Activated CD4-positive, alpha-beta T cell treated with anti-CD3 and anti-CD28 coated beads for 36 hours (primary cell): ENCODE data around the gene CSNK1G2. TPM values are rescaled to one million over a fixed set of nuclear protein-coding genes. Genes with fewer than 3 reads are reported as not detected.

Experiments
- ATAC-seq: fragments of 200-7000 bp; cut with Tn5 transposase; one replicate; pipeline ENCODE4 v1.10.0; 2021; ENCODE audit warnings: mild to moderate bottlenecking, moderate library complexity
- CTCF ChIA-PET: fragments of 350-600 bp; sonication (Branson Sonifier 250); formaldehyde crosslinking; loops from one replicate; lab custom pipeline; 2021; ENCODE audit warnings: antibody characterized with exemption; lab: Charles Lee
- POLR2A ChIA-PET: fragments of 350-600 bp; sonication (Branson Sonifier 250); formaldehyde crosslinking; loops from one replicate; lab custom pipeline; 2021; ENCODE audit warnings: antibody characterized with exemption, inconsistent platforms; lab: Charles Lee
- DNase-seq: peaks from one replicate; pipeline ENCODE4 v3.0.0-alpha.2; 2020
- H3K27ac Mint-ChIP-seq: one replicate; pipeline ENCODE4 v1.8.0; 2021; ENCODE audit warnings: mixed read lengths
- H3K27me3 Mint-ChIP-seq: one replicate; pipeline ENCODE4 v1.8.0; 2021; ENCODE audit warnings: mixed read lengths
- H3K36me3 Mint-ChIP-seq: one replicate; pipeline ENCODE4 v1.8.0; 2021; ENCODE audit warnings: low read depth, mixed read lengths
- H3K4me1 Mint-ChIP-seq: one replicate; pipeline ENCODE4 v1.8.0; 2021; ENCODE audit warnings: mixed read lengths
- H3K4me3 Mint-ChIP-seq: one replicate; pipeline ENCODE4 v1.8.0; 2021; ENCODE audit warnings: mild to moderate bottlenecking, moderate library complexity, mixed read lengths
- H3K9me3 Mint-ChIP-seq: one replicate; pipeline ENCODE4 v1.8.0; 2021; ENCODE audit warnings: low read depth, mixed read lengths
- intact Hi-C, 2 experiments: fragments of 100-400 bp; cut with DNase I in 1 of 2; cut with micrococcal nuclease in 1 of 2; formaldehyde crosslinking; loops; one replicate each; pipeline versions ENCODE4 v1.14.2 to v1.15.1; 2022 to 2024; cut with DNase I, micrococcal nuclease
- total RNA-seq, 2 experiments: library from RNA; stranded (reverse); gene quantifications; one replicate each; pipeline ENCODE4 v1.2.3, GENCODE V29; 2021

CSNK1G2 gene
- total RNA-seq, 2 experiments from 2014 or later = 56.0 to 78.1 TPM

DNA sequence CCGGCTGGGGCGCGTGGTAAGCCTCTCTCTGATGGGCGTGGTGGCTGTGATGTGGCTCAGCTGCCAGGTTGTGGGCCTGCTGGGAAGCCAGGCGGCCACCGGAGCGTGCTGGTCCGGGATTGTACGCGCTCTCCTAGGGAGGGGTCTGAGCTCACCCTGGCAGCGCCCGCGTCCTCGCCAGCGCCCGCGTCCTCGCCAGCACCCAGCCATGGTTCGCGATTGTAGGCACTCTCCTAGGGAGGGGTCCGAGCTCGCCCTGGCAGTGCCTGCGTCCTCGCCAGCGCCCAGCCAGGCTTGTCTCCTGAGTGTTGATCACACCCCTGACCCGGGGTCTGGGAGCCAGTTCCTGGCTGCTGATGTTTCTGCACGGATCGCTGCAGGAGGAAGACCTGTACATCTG is 22.0 kb upstream of the CSNK1G2 start:
- DNase-seq (no peak), ATAC-seq (no peak)
- Mint-ChIP-seq H3K27ac (no peak overlapping the region), H3K9me3 (no peaks in the 10 kb centered on the region), H3K4me1 (peaks cover 12% of the 10 kb centered on the region), H3K27me3 (no peaks in the 10 kb centered on the region), H3K4me3 (no peak overlapping the region), H3K36me3 (peaks cover 11% of the 10 kb centered on the region)
- ChIA-PET POLR2A (no interaction called here), CTCF (interaction anchor here (0.7 to 1.0 kb wide), 2 partner anchors 11 to 130 kb away, joined by 3 read pairs; no protein-coding TSS in a partner anchor)
- intact Hi-C loops = no loop called here

GRCh38 chr19:1920644-1921043 is 20.3 kb upstream of the CSNK1G2 start:
- Mint-ChIP-seq H3K27ac (no peak overlapping the region), H3K9me3 (no peaks in the 10 kb centered on the region), H3K4me3 (no peak overlapping the region), H3K4me1 (peaks cover 12% of the 10 kb centered on the region), H3K27me3 (no peaks in the 10 kb centered on the region), H3K36me3 (peaks cover 13% of the 10 kb centered on the region)
- ChIA-PET POLR2A (no interaction called here), CTCF (no interaction called here)
- intact Hi-C loops = no loop called here
- DNase-seq (no peak), ATAC-seq (no peak)

- intact Hi-C loops = no loop called here
- Mint-ChIP-seq H3K36me3 (peaks cover 13% of the 10 kb centered on the region), H3K27ac (no peak overlapping the region), H3K9me3 (no peaks in the 10 kb centered on the region), H3K27me3 (no peaks in the 10 kb centered on the region), H3K4me3 (no peak overlapping the region), H3K4me1 (peaks cover 12% of the 10 kb centered on the region)
- DNase-seq (no peak), ATAC-seq (no peak)
- CTCF ChIA-PET = no interaction called here
- POLR2A ChIA-PET = no interaction called here
These were observed 19.6 kb upstream of the CSNK1G2 start for GRCh38 chr19:1921326-1921725.

- no peak overlapping the region for H3K27ac Mint-ChIP-seq
- intact Hi-C loops = no loop called here
- ATAC-seq = no peak
- peaks cover 13% of the 10 kb centered on the region for H3K36me3 Mint-ChIP-seq
- POLR2A ChIA-PET = no interaction called here
- DNase-seq = no peak
- H3K27me3 Mint-ChIP-seq = no peaks in the 10 kb centered on the region
- no peaks in the 10 kb centered on the region for H3K9me3 Mint-ChIP-seq
- H3K4me1 Mint-ChIP-seq = peaks cover 12% of the 10 kb centered on the region
- no peak overlapping the region for H3K4me3 Mint-ChIP-seq
- CTCF ChIA-PET = no interaction called here
These were observed 19.1 kb upstream of the CSNK1G2 start for GRCh38 chr19:1921825-1922224.

DNA sequence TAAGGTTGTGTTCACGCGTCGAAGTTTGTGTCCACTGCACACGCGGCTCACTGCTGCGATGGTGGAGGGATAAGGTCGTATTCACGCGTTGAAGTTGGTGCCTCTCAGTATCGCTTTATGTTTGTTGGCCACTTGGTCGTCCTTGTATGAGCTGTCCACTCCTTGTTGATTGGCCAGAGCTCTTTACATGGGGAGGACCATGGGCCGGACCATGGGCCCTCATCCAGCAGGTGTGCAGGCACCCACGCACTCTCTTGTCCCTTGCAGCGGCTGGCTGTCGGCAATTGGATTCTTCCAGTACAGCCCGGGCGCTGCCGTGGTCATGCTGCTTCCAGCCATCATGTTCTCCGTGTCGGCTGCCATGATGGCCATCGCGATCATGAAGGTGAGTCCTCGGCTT is 18.2 kb upstream of the CSNK1G2 start:
- DNase-seq (no peak), ATAC-seq (no peak)
- POLR2A ChIA-PET = no interaction called here
- CTCF ChIA-PET = interaction anchor here (1.3 kb wide), 1 partner anchor 14 kb away, joined by 3 read pairs; no protein-coding TSS in a partner anchor
- no peaks in the 10 kb centered on the region for H3K27me3 Mint-ChIP-seq
- intact Hi-C loops = no loop called here
- no peak overlapping the region for H3K4me3 Mint-ChIP-seq
- peak overlapping the region; percentile 37 for H3K27ac Mint-ChIP-seq
- H3K9me3 Mint-ChIP-seq = no peaks in the 10 kb centered on the region
- peaks cover 16% of the 10 kb centered on the region for H3K4me1 Mint-ChIP-seq
- peaks cover 10% of the 10 kb centered on the region for H3K36me3 Mint-ChIP-seq

- H3K4me3 Mint-ChIP-seq = no peak overlapping the region
These were observed 17.7 kb upstream of the CSNK1G2 start for GRCh38 chr19:1923319-1923718.

DNA sequence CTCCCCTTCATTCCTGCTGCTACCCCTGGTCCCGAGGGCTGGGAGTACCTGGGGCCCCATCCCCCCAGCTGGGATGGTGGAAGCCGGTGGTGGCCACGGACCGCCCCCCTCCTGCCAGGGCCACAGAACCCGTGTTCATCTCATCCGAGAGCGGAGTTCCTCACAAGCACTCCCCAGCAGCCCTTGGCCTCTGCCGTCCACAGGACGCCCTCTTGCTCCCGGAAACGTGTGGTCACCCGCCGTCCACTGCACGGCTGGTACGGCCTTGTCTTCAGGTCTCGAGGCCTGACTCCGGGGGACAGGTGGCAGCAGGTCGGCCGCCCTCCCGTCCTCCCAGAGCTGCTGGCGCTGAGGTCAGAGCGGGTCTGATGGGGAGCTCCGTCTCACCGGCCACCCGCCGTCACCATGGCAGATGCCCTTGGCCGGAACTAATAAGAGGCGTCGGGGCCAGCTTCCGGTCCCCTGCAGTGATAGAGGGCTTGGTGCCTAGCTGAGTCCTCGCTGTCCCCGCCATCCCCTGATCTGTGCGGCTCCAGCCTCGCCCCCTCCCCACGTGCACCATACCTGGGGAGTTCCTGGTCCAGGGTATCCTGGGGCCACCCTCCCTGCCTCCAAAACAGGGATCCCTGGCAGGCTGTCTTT is 16.5 kb upstream of the CSNK1G2 start:
- Mint-ChIP-seq H3K36me3 (peaks cover 7% of the 10 kb centered on the region), H3K27me3 (no peaks in the 10 kb centered on the region), H3K4me3 (no peak overlapping the region), H3K9me3 (no peaks in the 10 kb centered on the region), H3K4me1 (peaks cover 24% of the 10 kb centered on the region), H3K27ac (no peak overlapping the region)
- DNase-seq = no peak
- no peak for ATAC-seq
- ChIA-PET POLR2A (no interaction called here), CTCF (interaction anchor here (0.6 to 0.8 kb wide), 2 partner anchors 8 to 170 kb away, joined by 3 to 4 read pairs; no protein-coding TSS in a partner anchor)
- intact Hi-C loops = no loop called here

More at GRCh38 chr19:1923319-1923718, 17.7 kb upstream of the CSNK1G2 start:
- ATAC-seq (peak; percentile 93), DNase-seq (peak; percentile 76)
- H3K4me1 Mint-ChIP-seq = peaks cover 18% of the 10 kb centered on the region
- H3K27ac Mint-ChIP-seq = peak overlapping the region; percentile 47
- H3K36me3 Mint-ChIP-seq = peaks cover 10% of the 10 kb centered on the region
- H3K27me3 Mint-ChIP-seq = no peaks in the 10 kb centered on the region
- POLR2A ChIA-PET = no interaction called here
- intact Hi-C loops = no loop called here
- CTCF ChIA-PET = interaction anchor here (0.8 to 1.3 kb wide), 2 partner anchors 15 to 97 kb away, joined by 3 to 6 read pairs; no protein-coding TSS in a partner anchor
- H3K9me3 Mint-ChIP-seq = no peaks in the 10 kb centered on the region

- Mint-ChIP-seq H3K27me3 (peaks cover 2% of the 10 kb centered on the region), H3K36me3 (peaks cover 2% of the 10 kb centered on the region), H3K4me3 (no peak overlapping the region), H3K27ac (no peak overlapping the region), H3K9me3 (no peaks in the 10 kb centered on the region), H3K4me1 (peaks cover 34% of the 10 kb centered on the region)
- no peak for ATAC-seq
- no peak for DNase-seq
- CTCF ChIA-PET = no interaction called here
- POLR2A ChIA-PET = no interaction called here
- intact Hi-C loops = loop anchor here in 1 of 2 experiments (5.0 kb wide), 1 partner anchor 92 kb away; the partner anchor contains the start of gene BTBD2
These were observed 15.4 kb upstream of the CSNK1G2 start for GRCh38 chr19:1925544-1925943.

GRCh38 chr19:1929021-1929742 is 11.8 kb upstream of the CSNK1G2 start:
- CTCF ChIA-PET = interaction anchor here (0.6 to 1.7 kb wide), 4 partner anchors 10 to 33 kb away, joined by 3 to 5 read pairs (median 3); no protein-coding TSS in a partner anchor
- H3K4me1 Mint-ChIP-seq = peaks cover 24% of the 10 kb centered on the region
- POLR2A ChIA-PET = no interaction called here
- H3K27ac Mint-ChIP-seq = no peak overlapping the region
- intact Hi-C loops = loop anchor here (1.0 to 5.0 kb wide), 3 partner anchors 88 to 140 kb away; partner anchors contain the start of gene BTBD2 (in 1 of the 2)
- peak; percentile 90 for DNase-seq
- ATAC-seq = peak; percentile 87
- peaks cover 2% of the 10 kb centered on the region for H3K36me3 Mint-ChIP-seq
- H3K4me3 Mint-ChIP-seq = peak overlapping the region; percentile 45
- H3K27me3 Mint-ChIP-seq = peaks cover 2% of the 10 kb centered on the region
- H3K9me3 Mint-ChIP-seq = peaks cover 4% of the 10 kb centered on the region

GRCh38 chr19:1931445-1931844 is 9.5 kb upstream of the CSNK1G2 start:
- Mint-ChIP-seq H3K27me3 (peaks cover 2% of the 10 kb centered on the region), H3K4me3 (no peak overlapping the region), H3K9me3 (peaks cover 8% of the 10 kb centered on the region), H3K4me1 (peaks cover 26% of the 10 kb centered on the region), H3K36me3 (peaks cover 3% of the 10 kb centered on the region), H3K27ac (no peak overlapping the region)
- CTCF ChIA-PET = no interaction called here
- POLR2A ChIA-PET = no interaction called here
- ATAC-seq (no peak), DNase-seq (no peak)
- intact Hi-C loops = no loop called here

GRCh38 chr19:1932395-1932794 is 8.6 kb upstream of the CSNK1G2 start:
- ChIA-PET POLR2A (no interaction called here), CTCF (interaction anchor here (0.8 to 1.4 kb wide), 3 partner anchors 8 to 165 kb away, joined by 3 read pairs; no protein-coding TSS in a partner anchor)
- peaks cover 3% of the 10 kb centered on the region for H3K36me3 Mint-ChIP-seq
- no peak overlapping the region for H3K27ac Mint-ChIP-seq
- no peak overlapping the region for H3K4me3 Mint-ChIP-seq
- ATAC-seq = no peak
- no peak for DNase-seq
- peaks cover 8% of the 10 kb centered on the region for H3K9me3 Mint-ChIP-seq
- H3K4me1 Mint-ChIP-seq = peaks cover 26% of the 10 kb centered on the region
- intact Hi-C loops = no loop called here
- H3K27me3 Mint-ChIP-seq = peaks cover 2% of the 10 kb centered on the region
